Psoas muscle (tissue), 8 donors: ENCODE measurements around the gene GTF2A2. TPM values are rescaled to one million over a fixed set of nuclear protein-coding genes. Genes with fewer than 3 reads are reported as not detected.
"Not testable (repeated sequence)": the region's sequence is repeated elsewhere in the genome, so short reads cannot be mapped to it uniquely, and the experiment has no call there.

ENCODE experiments used
- ATAC-seq, 4 donors: fragments of 200-7000 bp; cut with Tn5 transposase; one replicate each; pipeline ENCODE4 v1.9.1; 2020; ENCODE audit warnings: moderate library complexity in 3 of 4, mild to moderate bottlenecking in 2 of 4
- DNase-seq, 2 donors: peaks; one replicate each; pipeline ENCODE4 v3.0.0-alpha.2; 2020
- H3K27ac ChIP-seq: fragments of 200-600 bp; one replicate; pipeline ENCODE4 v1.8.0; 2022
- H3K27me3 ChIP-seq, 3 donors: fragments of 200-600 bp in 1 of 3; one replicate each; pipeline versions ENCODE4 v1.6.1 to v1.8.0; 2013 to 2022; ENCODE audit warnings: low read length in 2 of 3, mild to moderate bottlenecking in 2 of 3, moderate library complexity in 1 of 3; ENCODE audit not compliant: insufficient read depth in 3 of 3
- H3K36me3 ChIP-seq, 2 donors: fragments of 200-600 bp in 1 of 2; one replicate each; pipeline versions ENCODE4 v1.6.1 to v1.8.0; 2013 to 2022; ENCODE audit warnings: low read depth in 1 of 2, mild to moderate bottlenecking in 1 of 2, moderate library complexity in 1 of 2; ENCODE audit not compliant: insufficient read depth in 1 of 2
- H3K4me1 ChIP-seq: fragments of 200-600 bp; one replicate; pipeline ENCODE4 v1.8.0; 2022
- H3K4me3 ChIP-seq: fragments of 200-600 bp; one replicate; pipeline ENCODE4 v1.8.0; 2022; ENCODE audit warnings: mild to moderate bottlenecking
- H3K9me3 ChIP-seq: fragments of 200-600 bp; one replicate; pipeline ENCODE4 v1.8.0; 2022
- WGBS, 3 donors: extraction: QIAGEN DNeasy Blood & Tissue Kit; methylation state at CpG; one replicate each; pipeline versions ENCODE4 v1.1.6 to v1.1.7; 2013; 5-methylcytosine and 5-hydroxymethylcytosine counted together
- intact Hi-C, 2 donors: fragments of 100-400 bp; cut with DNase I; formaldehyde crosslinking; loops; one replicate each; pipeline versions ENCODE4 v1.11.0 to v1.14.2; 2022
- polyA plus RNA-seq, 3 donors: library from polyadenylated mRNA; stranded (reverse); fragments of 200-250 nt; gene quantifications; one replicate each; pipeline ENCODE4 v1.2.3, GENCODE V29; 2013
- total RNA-seq, 4 donors: library from RNA; stranded (reverse); fragmentation: NEBNext Ultra II Directional in 2 of 4; extraction: Animal tissue kit (Norgen Biotek cat#: 25700) in 2 of 4; gene quantifications; one replicate each; pipeline versions ENCODE4 v1.2.1 to v1.2.4, GENCODE V29; 2021 to 2023
- TF ChIP-seq, protein P1 (sequence below): fragments of 200-600 bp; IDR thresholded peaks from one replicate; pipeline ENCODE4 v1.8.0; 2022; ENCODE audit warnings: antibody characterized with exemption
- donor health status: healthy with polysubstance abuse.
- donor health status: DM: no; HTN: no; CAD: no; lungs with moderate emphysema.
- donor health status: Bipolar disorder and iron deficiency.
- donor health status: healthy.
- donor health status: DM: yes; HTN: yes; CAD: no.
- donor health status: DM: no; HTN: no; CAD: no.
- donor health status: DM: no; HTN: no; CAD: no.
- donor health status: DM: yes; HTN: yes; CAD: no.

GTF2A2 gene
- total and polyA plus RNA-seq, 7 donors: 84.1 to 229 (median 113) TPM

GRCh38 chr15:59642351-59642750, 15.0 kb downstream of the GTF2A2 start:
- no peaks in the 10 kb centered on the region for H3K9me3 ChIP-seq
- no peaks in the 10 kb centered on the region for H3K4me1 ChIP-seq
- H3K27me3 ChIP-seq: no peaks in the 10 kb centered on the region
- TF ChIP-seq, protein P1, sequence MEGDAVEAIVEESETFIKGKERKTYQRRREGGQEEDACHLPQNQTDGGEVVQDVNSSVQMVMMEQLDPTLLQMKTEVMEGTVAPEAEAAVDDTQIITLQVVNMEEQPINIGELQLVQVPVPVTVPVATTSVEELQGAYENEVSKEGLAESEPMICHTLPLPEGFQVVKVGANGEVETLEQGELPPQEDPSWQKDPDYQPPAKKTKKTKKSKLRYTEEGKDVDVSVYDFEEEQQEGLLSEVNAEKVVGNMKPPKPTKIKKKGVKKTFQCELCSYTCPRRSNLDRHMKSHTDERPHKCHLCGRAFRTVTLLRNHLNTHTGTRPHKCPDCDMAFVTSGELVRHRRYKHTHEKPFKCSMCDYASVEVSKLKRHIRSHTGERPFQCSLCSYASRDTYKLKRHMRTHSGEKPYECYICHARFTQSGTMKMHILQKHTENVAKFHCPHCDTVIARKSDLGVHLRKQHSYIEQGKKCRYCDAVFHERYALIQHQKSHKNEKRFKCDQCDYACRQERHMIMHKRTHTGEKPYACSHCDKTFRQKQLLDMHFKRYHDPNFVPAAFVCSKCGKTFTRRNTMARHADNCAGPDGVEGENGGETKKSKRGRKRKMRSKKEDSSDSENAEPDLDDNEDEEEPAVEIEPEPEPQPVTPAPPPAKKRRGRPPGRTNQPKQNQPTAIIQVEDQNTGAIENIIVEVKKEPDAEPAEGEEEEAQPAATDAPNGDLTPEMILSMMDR: no peak
- intact Hi-C loops: no loop called here
- DNase-seq (no peak), ATAC-seq (no peak)
- WGBS, 3 donors: 82 to 88% (median 87%) methylated on average over 2 of the region's 2 CpGs
- no peak overlapping the region for H3K27ac ChIP-seq
- H3K4me3 ChIP-seq: no peak overlapping the region
- peaks cover 0 to 87% of the 10 kb centered on the region in 2 donors for H3K36me3 ChIP-seq

DNA sequence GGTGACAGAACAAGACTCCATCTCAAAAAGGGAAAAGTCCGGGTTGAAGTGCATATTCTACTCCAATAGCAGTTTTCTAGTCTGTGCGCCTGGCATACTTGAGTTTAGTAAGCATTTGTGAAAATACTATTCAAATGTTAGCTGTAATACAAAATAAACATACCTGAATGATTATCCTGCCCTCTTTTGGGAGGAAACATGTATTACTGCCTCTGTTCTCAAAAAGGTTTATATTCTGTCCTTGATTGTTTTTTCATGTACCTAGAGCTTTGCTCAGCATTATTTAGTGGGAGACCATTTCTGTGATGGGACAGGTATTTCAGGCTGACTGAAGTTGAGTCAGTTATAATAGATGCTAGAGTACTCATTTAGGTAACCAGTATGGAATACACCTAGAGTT, 19.8 kb downstream of the GTF2A2 start:
- H3K27ac ChIP-seq, intact Hi-C loops, H3K4me3 ChIP-seq, H3K27me3 ChIP-seq, H3K9me3 ChIP-seq, DNase-seq, H3K4me1 ChIP-seq, ATAC-seq: not testable (repeated sequence)
- H3K36me3 ChIP-seq: peaks cover 0 to 52% of the 10 kb centered on the region in 2 donors
- WGBS, 3 donors: 94 to 96% (median 95%) methylated on average over 2 of the region's 2 CpGs

DNA sequence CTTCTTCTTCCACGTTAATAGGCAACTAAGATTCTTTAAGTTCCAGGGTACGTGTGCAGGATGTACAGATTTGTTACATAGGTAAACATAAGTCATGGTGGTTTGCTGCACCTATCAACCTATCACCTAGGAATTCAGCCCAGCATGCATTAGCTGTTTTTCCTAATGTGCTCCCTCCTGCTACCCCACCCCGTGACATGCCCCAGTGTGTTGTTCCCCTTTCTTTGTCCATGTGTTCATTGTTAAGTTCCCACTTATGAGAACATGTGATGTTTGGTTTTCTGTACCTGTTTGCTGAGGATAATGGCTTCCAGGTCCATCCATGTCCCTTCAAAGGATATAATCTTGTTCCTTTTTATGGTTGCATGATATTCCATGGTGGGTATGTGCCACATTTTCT, 21.1 kb downstream of the GTF2A2 start:
- WGBS, 3 donors: 84 to 93% (median 88%) methylated on average over 3 of the region's 3 CpGs
- peaks cover 0 to 39% of the 10 kb centered on the region in 2 donors for H3K36me3 ChIP-seq
- TF ChIP-seq, protein P1: no peak
- no peaks in the 10 kb centered on the region for H3K4me1 ChIP-seq
- H3K4me3 ChIP-seq: no peak overlapping the region
- intact Hi-C loops: no loop called here
- H3K27me3 ChIP-seq: no peaks in the 10 kb centered on the region
- H3K27ac ChIP-seq: no peak overlapping the region
- no peak for ATAC-seq
- no peak for DNase-seq
- no peaks in the 10 kb centered on the region for H3K9me3 ChIP-seq

DNA sequence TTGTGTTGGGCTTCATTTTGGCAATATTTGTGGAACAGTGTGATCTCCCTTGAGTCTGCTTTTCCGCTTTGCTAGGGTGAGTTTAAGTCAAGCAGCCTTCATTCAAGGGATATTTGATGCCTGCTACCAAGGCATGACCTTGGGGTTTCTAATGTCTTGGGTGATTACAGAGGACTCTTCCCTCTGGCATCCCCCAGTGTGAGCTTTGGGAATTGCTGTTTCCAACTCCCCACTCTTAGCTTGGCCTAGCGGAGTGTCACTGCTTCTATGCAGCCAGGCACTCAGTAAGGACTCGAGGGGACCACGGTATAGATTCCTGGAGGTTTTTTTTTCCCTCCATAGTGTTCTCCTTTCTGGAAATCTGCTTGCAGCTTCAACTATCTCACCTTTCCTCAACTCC, 24.6 kb downstream of the GTF2A2 start:
- Histone ChIP-seq H3K27me3 (no peaks in the 10 kb centered on the region), H3K4me3 (no peak overlapping the region), H3K36me3 (peaks cover 0 to 5% of the 10 kb centered on the region in 2 donors), H3K9me3 (no peaks in the 10 kb centered on the region), H3K27ac (no peak overlapping the region), H3K4me1 (no peaks in the 10 kb centered on the region)
- no peak for DNase-seq
- WGBS, 3 donors: 31 to 40% (median 39%) methylated on average over 4 of the region's 4 CpGs
- ATAC-seq: no peak
- TF ChIP-seq, protein P1: no peak
- intact Hi-C loops: no loop called here

DNA sequence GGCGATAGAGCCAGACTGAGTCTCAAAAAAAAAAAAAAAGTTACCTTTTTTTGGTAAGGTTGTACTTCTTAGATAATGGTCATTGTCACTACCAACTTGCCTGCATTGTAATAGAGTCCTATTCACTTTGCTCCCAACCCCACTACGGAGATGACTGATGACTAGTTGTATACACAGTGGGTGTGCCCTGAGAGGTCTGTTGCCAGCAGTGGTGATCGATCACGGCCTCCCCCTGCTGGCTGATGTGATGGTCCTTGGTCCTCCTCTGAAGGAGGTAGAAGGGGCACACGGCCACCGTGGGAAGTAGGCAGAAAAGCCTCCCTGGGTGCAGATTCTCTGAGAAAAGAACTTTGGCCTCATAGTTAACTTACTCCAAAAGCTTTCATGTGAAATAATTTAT, 35.0 kb downstream of the GTF2A2 start:
- H3K4me1 ChIP-seq: no peaks in the 10 kb centered on the region
- peaks cover 0 to 7% (median 3%) of the 10 kb centered on the region in 3 donors for H3K27me3 ChIP-seq
- H3K36me3 ChIP-seq: no peaks in the 10 kb centered on the region
- intact Hi-C loops: no loop called here
- DNase-seq (no peak), ATAC-seq (no peak)
- H3K27ac ChIP-seq: no peak overlapping the region
- no peaks in the 10 kb centered on the region for H3K9me3 ChIP-seq
- no peak overlapping the region for H3K4me3 ChIP-seq
- 28 to 29% (median 29%) methylated on average over 6 of the region's 6 CpGs for WGBS, 3 donors
- TF ChIP-seq, protein P1: no peak
